Measurements from ENCODE around the gene NFIC. TPM values are rescaled to one million over a fixed set of nuclear protein-coding genes. Genes with fewer than 3 reads are reported as not detected.

Gene NFIC
- total and polyA plus RNA-seq, 2 experiments from 2014 or later: 7.8 to 20.9 TPM

- H3K4me1 ChIP-seq (ENCODE audit: insufficient read depth): peaks cover 19% of the 10 kb centered on the region
- H3K36me3 ChIP-seq (replicated peaks; ENCODE audit: insufficient read depth, low read depth): no peaks in the 10 kb centered on the region
- H3K4me3 ChIP-seq: no peak overlapping the region
These were observed 109.1 kb downstream of the NFIC start for GRCh38 chr19:3475449-3475848.

GRCh38 chr19:3476830-3477229, 110.4 kb downstream of the NFIC start:
- H4K20me1 ChIP-seq (ENCODE audit: insufficient read depth, poor library complexity, severe bottlenecking): no peaks in the 10 kb centered on the region
- H3K4me2 ChIP-seq: no peak overlapping the region
- peaks cover 19% of the 10 kb centered on the region for H3K4me1 ChIP-seq (ENCODE audit: insufficient read depth)
- no peaks in the 10 kb centered on the region for H3K36me3 ChIP-seq (replicated peaks; ENCODE audit: insufficient read depth, low read depth)
- H3K9me2 ChIP-seq (replicated peaks; ENCODE audit: insufficient read depth): no peaks in the 10 kb centered on the region
- no peak for TF ChIP-seq CTCF (IDR thresholded peaks at IDR 0.05; ENCODE audit: poor library complexity)
- no peak for TF ChIP-seq EZH2 (IDR thresholded peaks at IDR 0.05; ENCODE audit: borderline replicate concordance)
- no peak for TF ChIP-seq EZH2phosphoT487 (IDR thresholded peaks at IDR 0.05; ENCODE audit: low read depth, severe bottlenecking, unreplicated experiment)
- H3K79me2 ChIP-seq: no peaks in the 10 kb centered on the region
- H3K4me3 ChIP-seq: no peak overlapping the region
- no peak overlapping the region for H2AFZ ChIP-seq
- no peak for DNase-seq (ENCODE audit: low spot score)
- no peaks in the 10 kb centered on the region for H3K9me3 ChIP-seq (ENCODE audit: low read depth)
- no peak overlapping the region for H3K27ac ChIP-seq
- WGBS (ENCODE audit: low lambda C conversion rate, missing lambda C conversion rate): 73% methylated on average over 2 of the region's 2 CpGs
- no peaks in the 10 kb centered on the region for H3K27me3 ChIP-seq

More at GRCh38 chr19:3475449-3475848, 109.1 kb downstream of the NFIC start:
- Histone ChIP-seq H3K79me2 (no peaks in the 10 kb centered on the region), H2AFZ (no peak overlapping the region), H3K9me2 (replicated peaks; ENCODE audit: insufficient read depth) (no peaks in the 10 kb centered on the region), H3K4me2 (no peak overlapping the region), H3K27ac (no peak overlapping the region), H3K27me3 (no peaks in the 10 kb centered on the region), H4K20me1 (ENCODE audit: insufficient read depth, poor library complexity, severe bottlenecking) (no peaks in the 10 kb centered on the region), H3K9me3 (ENCODE audit: low read depth) (no peaks in the 10 kb centered on the region)
- 89% methylated on average over 3 of the region's 4 CpGs for WGBS (ENCODE audit: low lambda C conversion rate, missing lambda C conversion rate)
- TF ChIP-seq EZH2 (IDR thresholded peaks at IDR 0.05; ENCODE audit: borderline replicate concordance): no peak
- TF ChIP-seq CTCF (IDR thresholded peaks at IDR 0.05; ENCODE audit: poor library complexity): no peak
- no peak for TF ChIP-seq EZH2phosphoT487 (IDR thresholded peaks at IDR 0.05; ENCODE audit: low read depth, severe bottlenecking, unreplicated experiment)
- no peak for DNase-seq (ENCODE audit: low spot score)

GRCh38 chr19:3477506-3477905, 111.1 kb downstream of the NFIC start:
- H3K36me3 ChIP-seq (replicated peaks; ENCODE audit: insufficient read depth, low read depth): no peaks in the 10 kb centered on the region
- H3K4me2 ChIP-seq: no peak overlapping the region
- DNase-seq (ENCODE audit: low spot score): no peak
- no peaks in the 10 kb centered on the region for H3K27me3 ChIP-seq
- peaks cover 19% of the 10 kb centered on the region for H3K4me1 ChIP-seq (ENCODE audit: insufficient read depth)
- no peaks in the 10 kb centered on the region for H3K9me3 ChIP-seq (ENCODE audit: low read depth)
- TF ChIP-seq EZH2phosphoT487 (IDR thresholded peaks at IDR 0.05; ENCODE audit: low read depth, severe bottlenecking, unreplicated experiment) (no peak), EZH2 (IDR thresholded peaks at IDR 0.05; ENCODE audit: borderline replicate concordance) (no peak), CTCF (IDR thresholded peaks at IDR 0.05; ENCODE audit: poor library complexity) (no peak)
- H3K9me2 ChIP-seq (replicated peaks; ENCODE audit: insufficient read depth): no peaks in the 10 kb centered on the region
- no peaks in the 10 kb centered on the region for H4K20me1 ChIP-seq (ENCODE audit: insufficient read depth, poor library complexity, severe bottlenecking)
- no peak overlapping the region for H3K27ac ChIP-seq
- no peaks in the 10 kb centered on the region for H3K79me2 ChIP-seq
- H2AFZ ChIP-seq: no peak overlapping the region
- no peak overlapping the region for H3K4me3 ChIP-seq

- H3K4me2 ChIP-seq: no peak overlapping the region
- H3K27me3 ChIP-seq: no peaks in the 10 kb centered on the region
- WGBS (ENCODE audit: low lambda C conversion rate, missing lambda C conversion rate): 83% methylated on average over 2 of the region's 2 CpGs
- DNase-seq (ENCODE audit: low spot score): no peak
- no peaks in the 10 kb centered on the region for H4K20me1 ChIP-seq (ENCODE audit: insufficient read depth, poor library complexity, severe bottlenecking)
- H3K79me2 ChIP-seq: no peaks in the 10 kb centered on the region
- no peak overlapping the region for H3K27ac ChIP-seq
- no peaks in the 10 kb centered on the region for H3K36me3 ChIP-seq (replicated peaks; ENCODE audit: insufficient read depth, low read depth)
- no peak overlapping the region for H3K4me3 ChIP-seq
- no peaks in the 10 kb centered on the region for H3K9me2 ChIP-seq (replicated peaks; ENCODE audit: insufficient read depth)
- TF ChIP-seq CTCF (IDR thresholded peaks at IDR 0.05; ENCODE audit: poor library complexity) (no peak), EZH2 (IDR thresholded peaks at IDR 0.05; ENCODE audit: borderline replicate concordance) (no peak), EZH2phosphoT487 (IDR thresholded peaks at IDR 0.05; ENCODE audit: low read depth, severe bottlenecking, unreplicated experiment) (no peak)
- no peaks in the 10 kb centered on the region for H3K9me3 ChIP-seq (ENCODE audit: low read depth)
- H3K4me1 ChIP-seq (ENCODE audit: insufficient read depth): peaks cover 16% of the 10 kb centered on the region
- no peak overlapping the region for H2AFZ ChIP-seq
These were observed 111.6 kb downstream of the NFIC start for GRCh38 chr19:3477951-3478350.
